K562 (cell line): ENCODE results near the gene MRPL42. TPM values are rescaled to one million over a fixed set of nuclear protein-coding genes. Genes with fewer than 3 reads are reported as not detected.
A peak's percentile ranks its signal among the peaks of the same experiment; 100 is the strongest.

Experiments
- C11orf30 ChIP-seq: fragments of 450-650 bp; IDR thresholded peaks from 2 replicates; pipeline ENCODE4 v1.6.1; 2016; ENCODE audit warnings: low read depth, mild to moderate bottlenecking
- CTBP1 ChIP-seq: fragments of 450-650 bp; IDR thresholded peaks from 2 replicates; pipeline ENCODE4 v1.6.1; 2016; ENCODE audit warnings: borderline replicate concordance
- FOXK1 ChIP-seq: sonication (generic); formaldehyde crosslinking; IDR thresholded peaks from 2 replicates; pipeline ENCODE4 v1.8.0; 2022; ENCODE audit warnings: missing genetic modification reagents, mild to moderate bottlenecking, borderline replicate concordance
- GABPB1 ChIP-seq: sonication (generic); formaldehyde crosslinking; IDR thresholded peaks from 2 replicates; pipeline ENCODE4 v1.8.0; 2022; ENCODE audit warnings: mild to moderate bottlenecking, missing genetic modification reagents
- MAZ ChIP-seq, 2 experiments: fragments of 450-650 bp in 1 of 2; sonication (generic) in 1 of 2; formaldehyde crosslinking; IDR thresholded peaks in 1 of 2; conservative IDR thresholded peaks in 1 of 2; 2 replicates each; pipeline versions ENCODE4 v1.4.0 to v1.5.0; 2020; ENCODE audit warnings: mild to moderate bottlenecking in 1 of 2, missing genetic modification reagents in 1 of 2
- MTA1 ChIP-seq: fragments of 450-650 bp; IDR thresholded peaks from 2 replicates; pipeline ENCODE4 v1.6.1; 2017; ENCODE audit warnings: borderline replicate concordance
- NBN ChIP-seq: fragments of 450-650 bp; IDR thresholded peaks from 2 replicates; pipeline ENCODE4 v1.6.1; 2016; ENCODE audit warnings: low read depth, mild to moderate bottlenecking
- NCOA6 ChIP-seq: fragments of 450-650 bp; IDR thresholded peaks from 2 replicates; pipeline ENCODE4 v1.6.1; 2017; ENCODE audit warnings: mild to moderate bottlenecking
- RBBP5 ChIP-seq: fragments of 200-600 bp; sonication (generic); IDR thresholded peaks from 2 replicates; pipeline ENCODE4 v1.6.1; 2012; ENCODE audit warnings: borderline replicate concordance, mild to moderate bottlenecking, low read length, control low read depth, inconsistent platforms; ENCODE audit not compliant: insufficient read depth, poor library complexity, severe bottlenecking
- RHOXF2B ChIP-seq: fragments of 250-450 bp; sonication (Bioruptor Pico); conservative IDR thresholded peaks from 2 replicates; pipeline ENCODE4 v1.5.1; 2021
- SAP30 ChIP-seq: fragments of 200-600 bp; sonication (generic); IDR thresholded peaks from 2 replicates; pipeline ENCODE4 v1.6.1; 2012; ENCODE audit warnings: borderline replicate concordance, low read depth, mild to moderate bottlenecking, moderate library complexity, low read length, control low read depth, inconsistent platforms; ENCODE audit not compliant: insufficient read depth, poor library complexity, severe bottlenecking
- SMAD3 ChIP-seq: fragments of 450-650 bp; formaldehyde crosslinking; conservative IDR thresholded peaks from 2 replicates; pipeline ENCODE4 v1.4.0; 2020; ENCODE audit warnings: mild to moderate bottlenecking
- SNRNP70 ChIP-seq: fragments of 200-400 bp; formaldehyde crosslinking; optimal IDR thresholded peaks from 2 replicates; pipeline ENCODE3; 2017; ENCODE audit warnings: low read depth, low read length
- TAF1 ChIP-seq: IDR thresholded peaks from 2 replicates; pipeline ENCODE4 v1.6.1; 2011; ENCODE audit warnings: mild to moderate bottlenecking, low read length, moderate library complexity; ENCODE audit not compliant: insufficient read depth, control insufficient read depth, severe bottlenecking; ENCODE audit errors: extremely low read depth
- TCF3 ChIP-seq: sonication (generic); formaldehyde crosslinking; IDR thresholded peaks from 2 replicates; pipeline ENCODE4 v1.4.0; 2020; ENCODE audit warnings: mild to moderate bottlenecking, missing genetic modification reagents
- THRAP3 ChIP-seq: fragments of 450-650 bp; IDR thresholded peaks from 2 replicates; pipeline ENCODE4 v1.6.1; 2016; ENCODE audit warnings: mild to moderate bottlenecking, inconsistent platforms, borderline replicate concordance
- ZKSCAN1 ChIP-seq: fragments of 150-350 bp; IDR thresholded peaks from 2 replicates; pipeline ENCODE4 v1.6.1; 2016; ENCODE audit warnings: low read depth, low read length
- ZNF121 ChIP-seq: sonication (generic); formaldehyde crosslinking; conservative IDR thresholded peaks from 2 replicates; pipeline ENCODE4 v1.8.0; 2022; ENCODE audit warnings: missing genetic modification reagents
- ZNF41 ChIP-seq: fragments of 250-450 bp; sonication (Bioruptor Pico); conservative IDR thresholded peaks from 2 replicates; pipeline ENCODE4 v1.4.0; 2020; ENCODE audit warnings: mild to moderate bottlenecking
- ZNF696 ChIP-seq: fragments of 250-450 bp; sonication (Bioruptor Pico); conservative IDR thresholded peaks from 2 replicates; pipeline ENCODE4 v1.4.0; 2020; ENCODE audit warnings: mild to moderate bottlenecking, moderate library complexity
- polyA plus RNA-seq, 8 experiments: library from polyadenylated mRNA; depleted of rRNA in 4 of 8; stranded (reverse) in 5 of 8; unstranded in 3 of 8; fragments of >200 nt; fragmentation: Nextera tagmentation in 2 of 8; fragmentation: Illumina TruSeq in 1 of 8; extraction: Ambion mirVana in 2 of 8; extraction: Trizol in 1 of 8; gene quantifications; 2 replicates each; pipeline versions ENCODE4 v1.2.1 to v1.2.3, GENCODE V29; 2011 to 2014; ENCODE audit warnings: inconsistent platforms in 1 of 8, missing spikeins in 1 of 8
- total RNA-seq, 7 experiments: library from RNA; depleted of rRNA in 6 of 7; stranded (reverse); fragments of >200 nt in 6 of 7; fragmentation: Illumina TruSeq in 2 of 7; extraction: Trizol in 2 of 7; gene quantifications; 2 replicates each; pipeline versions ENCODE4 v1.2.1 to v1.2.3, GENCODE V29; 2011 to 2021; ENCODE audit warnings: low replicate concordance in 1 of 7
- TF ChIP-seq, protein P1 (sequence below): IDR thresholded peaks from 2 replicates; pipeline ENCODE4 v1.6.1; 2011; ENCODE audit warnings: borderline replicate concordance, low read depth, mild to moderate bottlenecking, moderate library complexity, low read length; ENCODE audit not compliant: insufficient read depth, poor library complexity, severe bottlenecking

Gene MRPL42
- total and polyA plus RNA-seq, 9 of the 15 experiments (the other 6 are each of a cell fraction or from before 2014, with no cell fraction given), result 104 to 806 (median 218) TPM

DNA sequence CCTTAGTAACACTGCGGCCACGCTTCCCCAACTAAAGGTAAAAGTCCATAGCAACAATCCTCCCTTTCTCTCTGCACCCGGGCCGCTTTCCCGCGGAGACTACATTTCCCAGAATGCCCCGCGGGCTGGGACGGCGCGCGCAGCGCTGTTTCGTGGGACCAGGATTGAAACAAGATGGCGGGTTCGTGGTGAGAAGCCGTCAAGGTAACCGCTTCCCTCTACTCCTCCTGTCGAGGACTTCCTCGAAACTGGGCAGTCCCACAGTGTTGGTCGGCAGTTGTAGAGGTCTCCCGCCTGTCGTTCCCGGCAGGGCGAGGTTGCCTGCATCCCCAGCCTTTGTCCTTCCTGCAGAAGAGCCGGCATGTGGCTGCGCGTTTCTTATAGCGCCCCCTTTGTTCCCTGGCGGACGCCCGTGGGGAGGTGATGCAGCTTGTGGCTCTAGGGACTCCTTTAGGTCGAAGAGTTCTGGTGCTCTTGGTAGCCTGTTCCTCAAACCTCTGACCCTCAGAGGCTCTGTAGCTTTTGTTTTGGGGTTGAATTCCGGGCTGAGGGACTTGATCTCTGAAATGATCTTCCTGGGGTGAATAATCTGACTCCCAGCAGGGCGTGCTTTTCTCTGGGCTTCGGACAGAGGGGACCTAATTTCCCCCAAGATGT, at the start of gene MRPL42 (continued):
- peak; percentile 84 for TF ChIP-seq SAP30
- TF ChIP-seq RHOXF2B (CRISPR knock-in tag), result no peak
- no peak; the same call in 1 of the 2 replicates for TF ChIP-seq ZNF41 (CRISPR knock-in tag)
- peak; percentile 81 for TF ChIP-seq NBN
- peak; percentile 98 for TF ChIP-seq RBBP5
- peak; percentile 67 for TF ChIP-seq MTA1
- peak; percentile 85 for TF ChIP-seq C11orf30
- TF ChIP-seq TAF1, result peak; percentile 91
- 0 out of 2 replicates have a peak, but pooled peaks have one; percentile 34 for TF ChIP-seq ZKSCAN1
- peak; percentile 71 to 93 for TF ChIP-seq MAZ (CRISPR knock-in tag; conservative IDR thresholded peaks at IDR 0.05 in 1 of 2, IDR thresholded peaks at IDR 0.05 in 1 of 2)
- TF ChIP-seq ZNF696 (CRISPR knock-in tag), result no peak
- TF ChIP-seq, protein P1, sequence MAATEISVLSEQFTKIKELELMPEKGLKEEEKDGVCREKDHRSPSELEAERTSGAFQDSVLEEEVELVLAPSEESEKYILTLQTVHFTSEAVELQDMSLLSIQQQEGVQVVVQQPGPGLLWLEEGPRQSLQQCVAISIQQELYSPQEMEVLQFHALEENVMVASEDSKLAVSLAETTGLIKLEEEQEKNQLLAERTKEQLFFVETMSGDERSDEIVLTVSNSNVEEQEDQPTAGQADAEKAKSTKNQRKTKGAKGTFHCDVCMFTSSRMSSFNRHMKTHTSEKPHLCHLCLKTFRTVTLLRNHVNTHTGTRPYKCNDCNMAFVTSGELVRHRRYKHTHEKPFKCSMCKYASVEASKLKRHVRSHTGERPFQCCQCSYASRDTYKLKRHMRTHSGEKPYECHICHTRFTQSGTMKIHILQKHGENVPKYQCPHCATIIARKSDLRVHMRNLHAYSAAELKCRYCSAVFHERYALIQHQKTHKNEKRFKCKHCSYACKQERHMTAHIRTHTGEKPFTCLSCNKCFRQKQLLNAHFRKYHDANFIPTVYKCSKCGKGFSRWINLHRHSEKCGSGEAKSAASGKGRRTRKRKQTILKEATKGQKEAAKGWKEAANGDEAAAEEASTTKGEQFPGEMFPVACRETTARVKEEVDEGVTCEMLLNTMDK, result peak; percentile 97
- peak; percentile 73; the same call in 1 of the 2 replicates for TF ChIP-seq CTBP1
- TF ChIP-seq FOXK1 (CRISPR knock-in tag), result 0 out of 2 replicates have a peak, but pooled peaks have one; percentile 41
- peak; percentile 77; the same call in 1 of the 2 replicates for TF ChIP-seq SMAD3
- peak; percentile 85; the same call in 1 of the 2 replicates for TF ChIP-seq GABPB1 (CRISPR knock-in tag)
- peak; percentile 63 for TF ChIP-seq NCOA6
- TF ChIP-seq TCF3 (CRISPR knock-in tag), result peak; percentile 17; the same call in 1 of the 2 replicates
- TF ChIP-seq SNRNP70, result no peak
- no peak for TF ChIP-seq ZNF121
- peak; percentile 61; the same call in 1 of the 2 replicates for TF ChIP-seq THRAP3
